IMR-90 (cell line): Measurements from ENCODE around the gene DBNDD2. TPM values are rescaled to one million over a fixed set of nuclear protein-coding genes. Genes with fewer than 3 reads are reported as not detected.

Source experiments
- ATAC-seq: fragments of 200-7000 bp; cut with Tn5 transposase; 2 replicates; pipeline ENCODE4 v1.9.1; 2020; ENCODE audit warnings: low read depth, mild to moderate bottlenecking, moderate library complexity
- BruUV-seq: library from RNA; stranded (reverse); fragments of 400-500 nt; replicated peaks from 2 replicates; lab custom pipeline; 2021; lab: Mats Ljungman, UMichigan
- CTCF ChIA-PET: fragments of 300-600 bp; formaldehyde crosslinking; extraction: SDS; loops from one replicate; lab custom pipeline; 2021; ENCODE audit warnings: antibody characterized with exemption; lab: Yijun Ruan, JAX
- POLR2A ChIA-PET: fragments of 300-600 bp; sonication (Branson Sonifier 250); formaldehyde crosslinking; loops from one replicate; lab custom pipeline; 2022; ENCODE audit warnings: antibody characterized with exemption; ENCODE audit not compliant: unreplicated experiment; lab: Charles Lee
- DNase-seq: peaks from one replicate; pipeline ENCODE4 v3.0.0; 2013
- H2AFZ ChIP-seq: replicated peaks from 2 replicates; pipeline ENCODE3; 2013; ENCODE audit warnings: low read length, mild to moderate bottlenecking; ENCODE audit not compliant: poor library complexity
- H2AK5ac ChIP-seq: 2 replicates; pipeline ENCODE4 v1.6.1; 2013; ENCODE audit warnings: low read depth, low read length, inconsistent platforms
- H2AK9ac ChIP-seq: replicated peaks from 2 replicates; pipeline ENCODE3; 2013; ENCODE audit warnings: mild to moderate bottlenecking, low read depth, low read length, moderate library complexity; ENCODE audit not compliant: poor library complexity
- H2BK120ac ChIP-seq: 2 replicates; pipeline ENCODE4 v1.6.1; 2013; ENCODE audit warnings: low read depth, low read length, inconsistent platforms
- H2BK15ac ChIP-seq: 3 replicates; pipeline ENCODE4 v1.6.1; 2013; ENCODE audit warnings: low read depth, low read length, inconsistent platforms
- H2BK20ac ChIP-seq: 2 replicates; pipeline ENCODE4 v1.6.1; 2013; ENCODE audit warnings: low read depth, mild to moderate bottlenecking, inconsistent platforms, low read length, moderate library complexity
- H2BK5ac ChIP-seq: 2 replicates; pipeline ENCODE4 v1.6.1; 2013; ENCODE audit warnings: mild to moderate bottlenecking, low read depth, low read length, inconsistent platforms; ENCODE audit not compliant: poor library complexity, severe bottlenecking
- H3K14ac ChIP-seq: replicated peaks from 2 replicates; pipeline ENCODE4 v1.6.1; 2013; ENCODE audit warnings: low read depth, low read length, inconsistent platforms
- H3K18ac ChIP-seq: 2 replicates; pipeline ENCODE4 v1.6.1; 2013; ENCODE audit warnings: low read depth, low read length, control low read depth
- H3K23ac ChIP-seq: 2 replicates; pipeline ENCODE4 v1.6.1; 2013; ENCODE audit warnings: low read depth, low read length, inconsistent platforms
- H3K27ac ChIP-seq: 2 replicates; pipeline ENCODE4 v1.5.1; 2013; ENCODE audit warnings: mild to moderate bottlenecking, control low read depth, low read length; ENCODE audit not compliant: insufficient read depth
- H3K27me3 ChIP-seq: 2 replicates; pipeline ENCODE4 v1.6.1; 2013; ENCODE audit warnings: low read length; ENCODE audit not compliant: control insufficient read depth, insufficient read depth
- H3K36me3 ChIP-seq: 2 replicates; pipeline ENCODE4 v1.6.1; 2013; ENCODE audit warnings: low read length, mixed read lengths; ENCODE audit not compliant: control insufficient read depth, insufficient read depth
- H3K4ac ChIP-seq: 2 replicates; pipeline ENCODE4 v1.6.1; 2013; ENCODE audit warnings: low read depth, low read length, inconsistent platforms
- H3K4me1 ChIP-seq: 2 replicates; pipeline ENCODE4 v1.6.1; 2013; ENCODE audit warnings: low read length, mixed read lengths; ENCODE audit not compliant: control insufficient read depth, insufficient read depth
- H3K4me2 ChIP-seq: 2 replicates; pipeline ENCODE4 v1.6.1; 2013; ENCODE audit warnings: low read depth, mild to moderate bottlenecking, control low read depth, low read length, moderate library complexity
- H3K4me3 ChIP-seq: 2 replicates; pipeline ENCODE4 v1.5.1; 2013; ENCODE audit warnings: low read depth, mild to moderate bottlenecking, control low read depth, low read length, moderate library complexity; ENCODE audit not compliant: insufficient read depth
- H3K56ac ChIP-seq: 2 replicates; pipeline ENCODE4 v1.6.1; 2013; ENCODE audit warnings: low read length, inconsistent platforms; ENCODE audit not compliant: insufficient read depth; ENCODE audit errors: extremely low read depth
- H3K79me1 ChIP-seq, 2 experiments: 2 replicates each; pipeline ENCODE4 v1.6.1; 2013; ENCODE audit warnings: low read length in 2 of 2, inconsistent platforms in 1 of 2, low read depth in 1 of 2
- H3K9ac ChIP-seq: 2 replicates; pipeline ENCODE4 v1.6.1; 2013; ENCODE audit warnings: low read depth, low read length, control low read depth
- H3K9me1 ChIP-seq: 2 replicates; pipeline ENCODE4 v1.6.1; 2013; ENCODE audit warnings: low read length, inconsistent platforms; ENCODE audit not compliant: insufficient read depth
- H3K9me3 ChIP-seq: 2 replicates; pipeline ENCODE4 v1.6.1; 2013; ENCODE audit warnings: low read length; ENCODE audit not compliant: control insufficient read depth, insufficient read depth
- H4K20me1 ChIP-seq: 2 replicates; pipeline ENCODE4 v1.6.1; 2013; ENCODE audit warnings: low read length, inconsistent platforms; ENCODE audit not compliant: insufficient read depth
- H4K5ac ChIP-seq: 2 replicates; pipeline ENCODE4 v1.6.1; 2013; ENCODE audit warnings: mild to moderate bottlenecking, low read depth, low read length, control low read depth
- H4K8ac ChIP-seq, 2 experiments: 2 replicates each; pipeline ENCODE4 v1.6.1; 2013; ENCODE audit warnings: low read depth in 2 of 2, low read length in 2 of 2, control low read depth in 1 of 2, inconsistent platforms in 1 of 2
- H4K91ac ChIP-seq: 2 replicates; pipeline ENCODE4 v1.6.1; 2013; ENCODE audit warnings: low read depth, low read length, inconsistent platforms; ENCODE audit not compliant: insufficient read depth
- BHLHE40 ChIP-seq: fragments of 150-350 bp; IDR thresholded peaks from 2 replicates; pipeline ENCODE4 v1.6.1; 2016; ENCODE audit warnings: mild to moderate bottlenecking, low read depth, low read length
- CEBPB ChIP-seq: IDR thresholded peaks from 2 replicates; pipeline ENCODE4 v1.6.1; 2012; ENCODE audit warnings: low read depth, low read length, improper control_type of control experiment
- CHD1 ChIP-seq: IDR thresholded peaks from 2 replicates; pipeline ENCODE4 v1.6.1; 2012; ENCODE audit warnings: low read depth, low read length, improper control_type of control experiment
- CTCF ChIP-seq: conservative IDR thresholded peaks from 2 replicates; pipeline ENCODE4 v1.5.1; 2012; ENCODE audit warnings: mild to moderate bottlenecking, low read depth, low read length, improper control_type of control experiment
- ELK1 ChIP-seq: fragments of 150-350 bp; IDR thresholded peaks from 2 replicates; pipeline ENCODE4 v1.6.1; 2016; ENCODE audit warnings: low read depth, mild to moderate bottlenecking, low read length, moderate library complexity, borderline replicate concordance
- MAFK ChIP-seq: IDR thresholded peaks from 2 replicates; pipeline ENCODE4 v1.6.1; 2012; ENCODE audit warnings: low read depth, low read length, improper control_type of control experiment
- MAZ ChIP-seq: IDR thresholded peaks from 2 replicates; pipeline ENCODE4 v1.6.1; 2012; ENCODE audit warnings: low read depth, mild to moderate bottlenecking, low read length, improper control_type of control experiment, moderate library complexity, borderline replicate concordance
- MXI1 ChIP-seq: IDR thresholded peaks from 2 replicates; pipeline ENCODE4 v1.6.1; 2012; ENCODE audit warnings: low read depth, mild to moderate bottlenecking, low read length, moderate library complexity, borderline replicate concordance
- POLR2A ChIP-seq: IDR thresholded peaks from 2 replicates; pipeline ENCODE4 v1.6.1; 2012; ENCODE audit warnings: mild to moderate bottlenecking, low read depth, low read length
- RAD21 ChIP-seq: IDR thresholded peaks from 2 replicates; pipeline ENCODE4 v1.6.1; 2012; ENCODE audit warnings: low read length, improper control_type of control experiment
- RCOR1 ChIP-seq: IDR thresholded peaks from 2 replicates; pipeline ENCODE4 v1.6.1; 2012; ENCODE audit warnings: mild to moderate bottlenecking, low read length, improper control_type of control experiment; ENCODE audit not compliant: insufficient replicate concordance
- RFX5 ChIP-seq: IDR thresholded peaks from 2 replicates; pipeline ENCODE4 v1.8.0; 2012; ENCODE audit warnings: low read depth, mild to moderate bottlenecking, low read length, moderate library complexity
- SMC3 ChIP-seq: fragments of 150-350 bp; IDR thresholded peaks from 2 replicates; pipeline ENCODE4 v1.6.1; 2016; ENCODE audit warnings: low read depth, mild to moderate bottlenecking, antibody characterized with exemption, low read length, moderate library complexity
- USF2 ChIP-seq: fragments of 150-350 bp; IDR thresholded peaks from 2 replicates; pipeline ENCODE4 v1.6.1; 2017; ENCODE audit warnings: mild to moderate bottlenecking, antibody characterized with exemption, low read length, low read depth
- WGBS, 2 experiments: methylation state at CpG; one replicate each; pipeline versions ENCODE4 v1.1.5 to v1.1.7; 2013; ENCODE audit warnings: missing lambda C conversion rate in 2 of 2; ENCODE audit not compliant: insufficient read length in 1 of 2; ENCODE audit errors: extremely low coverage in 2 of 2; 5-methylcytosine and 5-hydroxymethylcytosine counted together
- dilution Hi-C: fragments of 300-500 bp; cut with HindIII; formaldehyde crosslinking; loops from one replicate; pipeline ENCODE4 v1.14.3; 2018; ENCODE audit warnings: low sequenced_read_pairs; ENCODE audit not compliant: unreplicated experiment
- in situ Hi-C: fragments of 300-500 bp; cut with MboI; formaldehyde crosslinking; loops from 3 replicates; pipeline ENCODE4 v1.14.3; 2019; ENCODE audit warnings: low sequenced_read_pairs, inconsistent platforms, mixed read lengths
- intact Hi-C: fragments of 100-400 bp; cut with micrococcal nuclease; formaldehyde crosslinking; loops from 2 replicates; pipeline ENCODE4 v1.10.0; 2022
- polyA plus RNA-seq, 3 experiments: library from polyadenylated mRNA; depleted of rRNA; stranded (reverse); fragments of >200 nt; gene quantifications; 2 replicates each; pipeline ENCODE4 v1.2.3, GENCODE V29; 2012; ENCODE audit warnings: low replicate concordance in 1 of 3
- total RNA-seq: library from RNA; depleted of rRNA; stranded (reverse); fragments of >200 nt; gene quantifications from 2 replicates; pipeline ENCODE4 v1.2.3, GENCODE V29; 2012

DBNDD2 gene
- total and polyA plus RNA-seq, 2 of the 4 experiments (the other 2 are of a cell fraction) = 1.3 to 9.3 TPM

GRCh38 chr20:45390931-45391330 lies 17.2 kb upstream of the DBNDD2 start:
- H2BK5ac ChIP-seq = no peak overlapping the region
- no peak overlapping the region for H3K27ac ChIP-seq
- no peak overlapping the region for H2AK5ac ChIP-seq
- no peak overlapping the region for H3K4me3 ChIP-seq
- ATAC-seq = no peak
- dilution Hi-C loops = no loop called here
- ChIA-PET CTCF (interaction anchor here (0.6 to 1.2 kb wide), 3 partner anchors 17 to 790 kb away, joined by 3 to 6 read pairs (median 3); no protein-coding TSS in a partner anchor), POLR2A (no interaction called here)
- no peak overlapping the region for H3K14ac ChIP-seq
- no peaks in the 10 kb centered on the region for H4K20me1 ChIP-seq
- H3K27me3 ChIP-seq = no peaks in the 10 kb centered on the region
- BruUV-seq = no TSS peak
- H2AK9ac ChIP-seq = no peak overlapping the region
- H4K91ac ChIP-seq = no peak overlapping the region
- no peak overlapping the region for H3K4ac ChIP-seq
- H3K18ac ChIP-seq = no peak overlapping the region
- no CpG with 5 or more reads among the region's 2 CpGs for WGBS, 2 experiments
- no peak overlapping the region for H4K5ac ChIP-seq
- no peak overlapping the region for H3K4me2 ChIP-seq
- in situ Hi-C loops = no loop called here
- no peak for TF ChIP-seq MAFK
- no peak for TF ChIP-seq BHLHE40
- no peak for TF ChIP-seq RFX5
- no peak for TF ChIP-seq MAZ
- TF ChIP-seq SMC3 = no peak
- TF ChIP-seq CHD1 = no peak
- TF ChIP-seq RAD21 = no peak
- TF ChIP-seq CEBPB = no peak
- no peak for TF ChIP-seq CTCF
- TF ChIP-seq ELK1 = no peak
- TF ChIP-seq POLR2A = no peak
- no peak for TF ChIP-seq RCOR1
- TF ChIP-seq USF2 = no peak
- no peak for TF ChIP-seq MXI1
- H3K9me1 ChIP-seq = no peaks in the 10 kb centered on the region
- H4K8ac ChIP-seq = no peak overlapping the region
- H3K9me3 ChIP-seq = no peaks in the 10 kb centered on the region
- H3K9ac ChIP-seq = no peak overlapping the region
- H2BK120ac ChIP-seq = no peak overlapping the region
- no peak overlapping the region for H2AFZ ChIP-seq
- no peak overlapping the region for H2BK15ac ChIP-seq
- H3K56ac ChIP-seq = no peak overlapping the region
- no peak overlapping the region for H3K23ac ChIP-seq
- H3K4me1 ChIP-seq = no peaks in the 10 kb centered on the region
- no peak for DNase-seq
- intact Hi-C loops = no loop called here
- no peaks in the 10 kb centered on the region for H3K36me3 ChIP-seq
- H3K79me1 ChIP-seq = no peaks in the 10 kb centered on the region
- no peak overlapping the region for H2BK20ac ChIP-seq
